GM12873 (cell line): Measurements from ENCODE around the gene VPS37C.

Source experiments
- CTCF ChIP-seq: IDR thresholded peaks from 2 replicates; pipeline ENCODE4 v1.5.1; 2012; ENCODE audit warnings: low read depth, mild to moderate bottlenecking, moderate library complexity, low read length, control low read depth; ENCODE audit not compliant: insufficient read depth; ENCODE audit errors: missing control alignments

VPS37C gene

GRCh38 chr11:61119571-61119970, 41.7 kb downstream of the VPS37C start:
- no peak for TF ChIP-seq CTCF

- TF ChIP-seq CTCF: no peak
These were observed 42.2 kb downstream of the VPS37C start for GRCh38 chr11:61119055-61119454.

- no peak for TF ChIP-seq CTCF
These were observed 42.8 kb downstream of the VPS37C start for GRCh38 chr11:61118406-61118805.

- no peak for TF ChIP-seq CTCF
These were observed 43.2 kb downstream of the VPS37C start for GRCh38 chr11:61118004-61118403.

GRCh38 chr11:61117168-61117520, 44.1 kb downstream of the VPS37C start:
- TF ChIP-seq CTCF: no peak

- TF ChIP-seq CTCF: no peak
These were observed 44.6 kb downstream of the VPS37C start for GRCh38 chr11:61116426-61117167.

GRCh38 chr11:61115498-61116224, 45.6 kb downstream of the VPS37C start:
- TF ChIP-seq CTCF: no peak
